ENCODE measurements around the gene SETDB1.
"Not testable (repeated sequence)": the region's sequence is repeated elsewhere in the genome, so short reads cannot be mapped to it uniquely, and the experiment has no call there.

The SETDB1 gene

DNA sequence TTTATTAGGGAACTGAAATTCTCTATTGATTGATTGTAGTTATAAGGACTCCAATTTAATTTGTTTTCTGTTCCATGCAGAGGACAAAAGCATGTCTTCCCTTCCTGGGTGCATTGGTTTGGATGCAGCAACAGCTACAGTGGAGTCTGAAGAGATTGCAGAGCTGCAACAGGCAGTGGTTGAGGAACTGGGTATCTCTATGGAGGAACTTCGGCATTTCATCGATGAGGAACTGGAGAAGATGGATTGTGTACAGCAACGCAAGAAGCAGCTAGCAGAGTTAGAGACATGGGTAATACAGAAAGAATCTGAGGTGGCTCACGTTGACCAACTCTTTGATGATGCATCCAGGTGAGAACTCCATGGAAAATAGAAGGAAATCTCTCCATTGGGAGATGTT, 1.5 kb downstream of the SETDB1 start:
- H3K9me3 ChIP-seq (ENCODE audit: control extremely low read depth in 1 of 5, control insufficient read depth in 4 of 5, insufficient read depth in 2 of 5, low read depth in 1 of 5, low read length in 4 of 5): peaks cover 0 to 7% (median 3%) of the 10 kb centered on the region in 5 experiments
- H3K4me1 ChIP-seq (ENCODE audit: control extremely low read depth in 1 of 4, control insufficient read depth in 4 of 4, insufficient read depth in 4 of 4, low read length in 3 of 4): peaks cover 2 to 9% (median 6%) of the 10 kb centered on the region in 4 experiments
- no peak overlapping the region for H3K27ac ChIP-seq (ENCODE audit: insufficient read depth in 1 of 2, low read depth in 1 of 2, low read length in 2 of 2, poor library complexity in 1 of 2, severe bottlenecking in 2 of 2)
- WGBS (ENCODE audit: insufficient coverage): 95% methylated on average over 4 of the region's 4 CpGs
- ChIA-PET POLR2A (no interaction called here), CTCF (interaction anchor here (0.6 to 1.5 kb wide), 5 partner anchors 9 to 87 kb away, joined by 3 to 7 read pairs (median 3); no protein-coding TSS in a partner anchor)
- H3K27me3 ChIP-seq (replicated peaks in 2 of 5; ENCODE audit: control insufficient read depth in 4 of 5, insufficient read depth in 5 of 5, low read length in 4 of 5): no peaks in the 10 kb centered on the region
- no peak overlapping the region for H3K4me3 ChIP-seq (ENCODE audit: control insufficient read depth in 1 of 7, extremely low read depth in 1 of 7, insufficient read depth in 4 of 7, low read depth in 2 of 7, low read length in 6 of 7)
- peaks cover 17 to 44% (median 33%) of the 10 kb centered on the region in 4 experiments for H3K36me3 ChIP-seq (ENCODE audit: control insufficient read depth in 4 of 4, insufficient read depth in 4 of 4, low read length in 3 of 4)
- DNase-seq: no peak

DNA sequence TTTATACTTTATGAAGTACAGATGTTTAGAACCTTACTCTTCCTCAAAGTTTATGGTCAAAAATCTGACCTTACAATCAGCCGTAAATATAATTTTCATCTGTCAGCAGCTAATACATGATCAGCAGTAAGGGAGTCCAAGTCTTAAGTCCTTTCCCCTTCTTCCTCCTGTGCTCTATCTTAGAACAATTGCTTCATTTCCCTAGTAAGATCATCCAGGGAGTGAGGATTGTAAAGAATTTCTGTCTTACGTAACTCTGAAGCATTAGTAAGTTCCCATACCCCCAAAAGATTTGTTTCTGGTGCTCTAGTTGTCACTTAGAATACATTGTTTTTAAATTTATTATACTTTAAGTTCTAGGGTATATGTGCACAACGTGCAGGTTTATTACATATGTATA, 2.1 kb downstream of the SETDB1 start:
- DNase-seq: no peak

DNA sequence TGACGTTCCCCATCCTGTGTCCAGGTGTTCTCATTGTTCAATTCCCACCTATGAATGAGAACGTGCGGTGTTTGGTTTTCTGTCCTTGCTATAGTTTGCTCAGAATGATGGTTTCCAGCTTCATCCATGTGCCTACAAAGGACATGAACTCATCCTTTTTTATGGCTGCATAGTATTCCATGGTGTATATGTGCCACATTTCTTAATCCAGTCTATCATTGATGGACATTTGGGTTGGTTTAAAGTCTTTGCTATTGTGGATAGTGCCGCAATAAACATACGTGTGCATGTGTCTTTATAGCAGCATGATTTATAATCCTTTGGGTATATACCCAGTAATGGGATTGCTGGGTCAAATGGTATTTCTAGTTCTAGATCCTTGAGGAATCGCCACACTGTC, 2.6 kb downstream of the SETDB1 start:
- H3K9me3 ChIP-seq (ENCODE audit: control extremely low read depth in 1 of 5, control insufficient read depth in 4 of 5, insufficient read depth in 2 of 5, low read depth in 1 of 5, low read length in 4 of 5); H3K27me3 ChIP-seq (replicated peaks in 2 of 5; ENCODE audit: control insufficient read depth in 4 of 5, insufficient read depth in 5 of 5, low read length in 4 of 5); H3K4me3 ChIP-seq (ENCODE audit: control insufficient read depth in 1 of 7, extremely low read depth in 1 of 7, insufficient read depth in 4 of 7, low read depth in 2 of 7, low read length in 6 of 7); POLR2A ChIA-PET; DNase-seq; H3K27ac ChIP-seq (ENCODE audit: insufficient read depth in 1 of 2, low read depth in 1 of 2, low read length in 2 of 2, poor library complexity in 1 of 2, severe bottlenecking in 2 of 2); H3K4me1 ChIP-seq (ENCODE audit: control extremely low read depth in 1 of 4, control insufficient read depth in 4 of 4, insufficient read depth in 4 of 4, low read length in 3 of 4): not testable (repeated sequence)
- H3K36me3 ChIP-seq (ENCODE audit: control insufficient read depth in 4 of 4, insufficient read depth in 4 of 4, low read length in 3 of 4): peaks cover 17 to 52% (median 39%) of the 10 kb centered on the region in 4 experiments
- no CpG with 5 or more reads among the region's 6 CpGs for WGBS (ENCODE audit: insufficient coverage)
- CTCF ChIA-PET: interaction anchor here (1.5 kb wide), 1 partner anchor 8 kb away, joined by 7 read pairs; no protein-coding TSS in a partner anchor

More for the DNA sequence above, 2.1 kb downstream of the SETDB1 start:
- POLR2A ChIA-PET: no interaction called here
- Histone ChIP-seq H3K27ac (ENCODE audit: insufficient read depth in 1 of 2, low read depth in 1 of 2, low read length in 2 of 2, poor library complexity in 1 of 2, severe bottlenecking in 2 of 2) (no peak overlapping the region), H3K36me3 (ENCODE audit: control insufficient read depth in 4 of 4, insufficient read depth in 4 of 4, low read length in 3 of 4) (peaks cover 17 to 50% (median 38%) of the 10 kb centered on the region in 4 experiments), H3K27me3 (replicated peaks in 2 of 5; ENCODE audit: control insufficient read depth in 4 of 5, insufficient read depth in 5 of 5, low read length in 4 of 5) (no peaks in the 10 kb centered on the region), H3K4me1 (ENCODE audit: control extremely low read depth in 1 of 4, control insufficient read depth in 4 of 4, insufficient read depth in 4 of 4, low read length in 3 of 4) (peaks cover 2 to 9% (median 6%) of the 10 kb centered on the region in 4 experiments), H3K9me3 (ENCODE audit: control extremely low read depth in 1 of 5, control insufficient read depth in 4 of 5, insufficient read depth in 2 of 5, low read depth in 1 of 5, low read length in 4 of 5) (peaks cover 0 to 7% (median 3%) of the 10 kb centered on the region in 5 experiments), H3K4me3 (ENCODE audit: control insufficient read depth in 1 of 7, extremely low read depth in 1 of 7, insufficient read depth in 4 of 7, low read depth in 2 of 7, low read length in 6 of 7) (no peak overlapping the region)
- no CpG with 5 or more reads among the region's 3 CpGs for WGBS (ENCODE audit: insufficient coverage)
- CTCF ChIA-PET: interaction anchor here (0.6 to 1.5 kb wide), 3 partner anchors 8 to 88 kb away, joined by 3 to 7 read pairs (median 3); no protein-coding TSS in a partner anchor

DNA sequence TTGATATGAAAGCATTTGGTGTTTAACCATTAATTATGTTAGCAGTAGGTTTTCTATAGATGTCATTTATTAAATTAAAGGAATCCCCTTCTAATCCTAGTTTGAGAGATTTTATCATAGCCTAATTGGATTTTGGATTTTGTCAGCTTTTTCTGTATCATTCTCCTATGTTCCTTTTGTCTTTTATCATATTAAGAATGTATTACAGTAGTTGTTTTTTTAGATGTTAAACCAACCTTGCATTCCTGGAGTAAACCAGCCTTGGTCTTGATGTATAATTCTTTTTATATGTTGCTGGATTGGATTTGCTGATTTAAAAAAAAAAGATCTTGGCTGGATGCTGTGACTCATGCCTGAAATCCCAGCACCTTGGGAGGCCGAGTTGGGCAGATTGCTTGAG, 5.6 kb downstream of the SETDB1 start:
- Histone ChIP-seq H3K27me3 (replicated peaks in 2 of 5; ENCODE audit: control insufficient read depth in 4 of 5, insufficient read depth in 5 of 5, low read length in 4 of 5) (no peaks in the 10 kb centered on the region), H3K4me1 (ENCODE audit: control extremely low read depth in 1 of 4, control insufficient read depth in 4 of 4, insufficient read depth in 4 of 4, low read length in 3 of 4) (peaks cover 2 to 8% (median 5%) of the 10 kb centered on the region in 4 experiments), H3K36me3 (ENCODE audit: control insufficient read depth in 4 of 4, insufficient read depth in 4 of 4, low read length in 3 of 4) (peaks cover 20 to 70% (median 46%) of the 10 kb centered on the region in 4 experiments), H3K27ac (ENCODE audit: insufficient read depth in 1 of 2, low read depth in 1 of 2, low read length in 2 of 2, poor library complexity in 1 of 2, severe bottlenecking in 2 of 2) (no peak overlapping the region), H3K9me3 (ENCODE audit: control extremely low read depth in 1 of 5, control insufficient read depth in 4 of 5, insufficient read depth in 2 of 5, low read depth in 1 of 5, low read length in 4 of 5) (peaks cover 0 to 7% (median 3%) of the 10 kb centered on the region in 5 experiments), H3K4me3 (ENCODE audit: control insufficient read depth in 1 of 7, extremely low read depth in 1 of 7, insufficient read depth in 4 of 7, low read depth in 2 of 7, low read length in 6 of 7) (no peak overlapping the region)
- ChIA-PET POLR2A (interaction anchor here (0.7 kb wide), 1 partner anchor 11 kb away, joined by 3 read pairs; no protein-coding TSS in a partner anchor), CTCF (interaction anchor here (1.0 kb wide), 1 partner anchor 34 kb away, joined by 3 read pairs; no protein-coding TSS in a partner anchor)
- peak; percentile 31 to 87 (median 80) for DNase-seq
- 100% methylated on average over 1 of the region's 1 CpG for WGBS (ENCODE audit: insufficient coverage)

DNA sequence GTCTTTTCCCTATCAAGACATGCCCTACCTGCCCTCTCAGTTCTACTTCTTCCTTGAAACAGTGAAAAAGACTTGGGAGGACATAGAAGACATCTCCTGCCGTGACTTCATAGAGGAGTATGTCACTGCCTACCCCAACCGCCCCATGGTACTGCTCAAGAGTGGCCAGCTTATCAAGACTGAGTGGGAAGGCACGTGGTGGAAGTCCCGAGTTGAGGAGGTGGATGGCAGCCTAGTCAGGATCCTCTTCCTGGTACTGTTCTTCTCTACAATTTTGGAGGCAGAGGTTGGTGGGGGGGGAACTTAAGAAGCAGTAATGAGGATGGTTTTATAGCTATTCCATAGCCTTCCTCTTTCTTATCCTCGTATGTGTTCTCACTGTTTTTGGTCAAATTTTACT, 18.7 kb downstream of the SETDB1 start:
- Histone ChIP-seq H3K36me3 (ENCODE audit: control insufficient read depth in 4 of 4, insufficient read depth in 4 of 4, low read length in 3 of 4) (peaks cover 27 to 91% (median 66%) of the 10 kb centered on the region in 4 experiments), H3K4me3 (ENCODE audit: control insufficient read depth in 1 of 7, extremely low read depth in 1 of 7, insufficient read depth in 4 of 7, low read depth in 2 of 7, low read length in 6 of 7) (no peak overlapping the region), H3K9me3 (ENCODE audit: control extremely low read depth in 1 of 5, control insufficient read depth in 4 of 5, insufficient read depth in 2 of 5, low read depth in 1 of 5, low read length in 4 of 5) (no peaks in the 10 kb centered on the region), H3K4me1 (ENCODE audit: control extremely low read depth in 1 of 4, control insufficient read depth in 4 of 4, insufficient read depth in 4 of 4, low read length in 3 of 4) (no peaks in the 10 kb centered on the region), H3K27me3 (replicated peaks in 2 of 5; ENCODE audit: control insufficient read depth in 4 of 5, insufficient read depth in 5 of 5, low read length in 4 of 5) (no peaks in the 10 kb centered on the region), H3K27ac (ENCODE audit: insufficient read depth in 1 of 2, low read depth in 1 of 2, low read length in 2 of 2, poor library complexity in 1 of 2, severe bottlenecking in 2 of 2) (no peak overlapping the region)
- no peak for DNase-seq
- CTCF ChIA-PET: interaction anchor here (1.2 kb wide), 1 partner anchor 12 kb away, joined by 3 read pairs; no protein-coding TSS in a partner anchor
- POLR2A ChIA-PET: no interaction called here
- WGBS (ENCODE audit: insufficient coverage): 100% methylated on average over 2 of the region's 5 CpGs

DNA sequence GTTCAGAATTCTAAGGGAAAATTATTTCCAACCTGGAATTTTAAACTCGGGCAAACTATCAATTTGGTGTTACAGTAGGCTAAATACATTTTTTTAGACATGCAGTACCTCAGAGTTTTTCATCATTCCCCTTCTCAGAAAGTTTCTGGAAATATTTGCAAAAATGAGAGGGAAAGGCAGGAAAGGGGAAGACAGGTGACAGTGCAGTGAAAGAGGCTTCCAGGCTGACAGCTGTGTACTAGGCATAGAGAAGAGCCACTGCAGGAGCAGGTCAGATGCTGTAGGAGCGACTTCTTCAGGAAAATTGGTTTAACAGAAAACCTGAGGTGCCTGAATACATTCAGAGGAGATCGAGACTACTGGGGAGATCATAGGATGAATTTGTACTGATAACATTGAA, 28.5 kb downstream of the SETDB1 start:
- DNase-seq: no peak
- no peaks in the 10 kb centered on the region for H3K9me3 ChIP-seq (ENCODE audit: control extremely low read depth in 1 of 5, control insufficient read depth in 4 of 5, insufficient read depth in 2 of 5, low read depth in 1 of 5, low read length in 4 of 5)
- H3K36me3 ChIP-seq (ENCODE audit: control insufficient read depth in 4 of 4, insufficient read depth in 4 of 4, low read length in 3 of 4): peaks cover 25 to 80% (median 52%) of the 10 kb centered on the region in 4 experiments
- no peak overlapping the region for H3K27ac ChIP-seq (ENCODE audit: insufficient read depth in 1 of 2, low read depth in 1 of 2, low read length in 2 of 2, poor library complexity in 1 of 2, severe bottlenecking in 2 of 2)
- CTCF ChIA-PET: interaction anchor here (0.6 to 1.4 kb wide), 5 partner anchors 10 to 205 kb away, joined by 3 to 4 read pairs (median 3); partner anchors contain the start of gene SETDB1
- POLR2A ChIA-PET: interaction anchor here (0.7 kb wide), 1 partner anchor 11 kb away, joined by 3 read pairs; no protein-coding TSS in a partner anchor
- H3K27me3 ChIP-seq (replicated peaks in 2 of 5; ENCODE audit: control insufficient read depth in 4 of 5, insufficient read depth in 5 of 5, low read length in 4 of 5): no peaks in the 10 kb centered on the region
- H3K4me3 ChIP-seq (ENCODE audit: control insufficient read depth in 1 of 7, extremely low read depth in 1 of 7, insufficient read depth in 4 of 7, low read depth in 2 of 7, low read length in 6 of 7): no peak overlapping the region
- no peaks in the 10 kb centered on the region for H3K4me1 ChIP-seq (ENCODE audit: control extremely low read depth in 1 of 4, control insufficient read depth in 4 of 4, insufficient read depth in 4 of 4, low read length in 3 of 4)
- 100% methylated on average over 2 of the region's 3 CpGs for WGBS (ENCODE audit: insufficient coverage)

DNA sequence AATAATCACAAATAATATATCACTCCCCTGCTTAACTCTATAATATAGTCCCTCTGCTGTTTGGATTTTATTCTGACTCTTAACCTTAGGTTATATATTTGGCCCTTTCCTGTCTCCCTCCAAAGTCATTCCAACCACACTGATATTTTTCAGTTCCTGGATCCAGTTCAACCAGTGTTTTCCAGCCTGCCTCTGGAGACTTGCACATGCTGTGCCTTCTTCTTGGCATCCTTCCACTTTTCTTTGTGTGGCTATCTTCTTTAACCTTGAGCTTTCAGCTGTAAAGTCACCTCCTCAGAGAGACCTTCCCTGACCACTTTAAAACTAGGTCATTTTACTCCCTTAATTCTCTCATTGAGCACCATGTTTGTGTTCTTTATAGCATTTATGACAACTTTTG, 29.1 kb downstream of the SETDB1 start:
- CTCF ChIA-PET: interaction anchor here (1.4 kb wide), 1 partner anchor 15 kb away, joined by 5 read pairs; no protein-coding TSS in a partner anchor
- POLR2A ChIA-PET: no interaction called here

More for the DNA sequence above, 29.1 kb downstream of the SETDB1 start:
- no peaks in the 10 kb centered on the region for H3K9me3 ChIP-seq (ENCODE audit: control extremely low read depth in 1 of 5, control insufficient read depth in 4 of 5, insufficient read depth in 2 of 5, low read depth in 1 of 5, low read length in 4 of 5)
- no peak overlapping the region for H3K4me3 ChIP-seq (ENCODE audit: control insufficient read depth in 1 of 7, extremely low read depth in 1 of 7, insufficient read depth in 4 of 7, low read depth in 2 of 7, low read length in 6 of 7)
- H3K27me3 ChIP-seq (replicated peaks in 2 of 5; ENCODE audit: control insufficient read depth in 4 of 5, insufficient read depth in 5 of 5, low read length in 4 of 5): no peaks in the 10 kb centered on the region
- H3K27ac ChIP-seq (ENCODE audit: insufficient read depth in 1 of 2, low read depth in 1 of 2, low read length in 2 of 2, poor library complexity in 1 of 2, severe bottlenecking in 2 of 2): no peak overlapping the region
- H3K36me3 ChIP-seq (ENCODE audit: control insufficient read depth in 4 of 4, insufficient read depth in 4 of 4, low read length in 3 of 4): peaks cover 25 to 80% (median 52%) of the 10 kb centered on the region in 4 experiments
- no peak for DNase-seq
- no peaks in the 10 kb centered on the region for H3K4me1 ChIP-seq (ENCODE audit: control extremely low read depth in 1 of 4, control insufficient read depth in 4 of 4, insufficient read depth in 4 of 4, low read length in 3 of 4)

All from common myeloid progenitor, CD34-positive (primary cell).